ENCODE results near the gene DERL2. TPM values are rescaled to one million over a fixed set of nuclear protein-coding genes. Genes with fewer than 3 reads are reported as not detected.
A peak's percentile ranks its signal among the peaks of the same experiment; 100 is the strongest.

DERL2 gene
- total RNA-seq, 1 donor from 2014 or later = 74.6 TPM

DNA sequence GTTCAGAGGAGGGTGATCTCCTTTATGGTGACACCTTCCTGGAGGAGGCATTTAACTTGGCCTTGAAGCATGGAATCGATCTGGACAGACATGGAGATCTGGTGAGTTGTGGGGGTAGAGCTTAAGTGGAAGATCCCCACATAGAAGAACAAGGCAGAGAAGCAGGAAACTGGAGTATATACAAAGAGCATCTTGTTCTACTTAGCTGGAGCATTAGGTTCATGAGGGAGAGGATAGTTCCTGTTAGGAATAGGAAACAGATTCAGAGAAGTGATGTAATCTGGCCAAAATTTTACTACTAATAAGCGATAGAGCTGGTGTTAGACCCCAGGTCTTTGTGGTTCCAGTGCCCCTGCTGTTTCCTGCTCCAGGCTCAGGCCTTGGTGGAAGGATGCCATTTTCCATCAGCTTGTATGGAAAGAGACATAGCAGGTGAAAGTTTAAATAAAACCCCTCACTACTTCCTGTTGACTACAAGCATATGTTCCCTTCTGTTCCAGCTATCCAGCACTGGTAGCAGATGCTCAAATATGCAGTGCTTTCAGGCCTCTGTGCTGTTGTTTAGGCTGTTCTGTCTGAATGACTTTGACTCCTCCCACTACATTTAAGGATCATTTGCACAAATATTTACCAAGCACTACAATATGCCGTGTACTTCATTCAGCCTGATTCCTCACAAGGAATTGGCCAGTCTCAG, 56.6 kb downstream of the DERL2 start:
- H3K9me3 Mint-ChIP-seq = no peaks in the 10 kb centered on the region
- no peak overlapping the region for H3K27ac Mint-ChIP-seq (ENCODE audit: unreplicated experiment)
- TF ChIP-seq, protein P1, sequence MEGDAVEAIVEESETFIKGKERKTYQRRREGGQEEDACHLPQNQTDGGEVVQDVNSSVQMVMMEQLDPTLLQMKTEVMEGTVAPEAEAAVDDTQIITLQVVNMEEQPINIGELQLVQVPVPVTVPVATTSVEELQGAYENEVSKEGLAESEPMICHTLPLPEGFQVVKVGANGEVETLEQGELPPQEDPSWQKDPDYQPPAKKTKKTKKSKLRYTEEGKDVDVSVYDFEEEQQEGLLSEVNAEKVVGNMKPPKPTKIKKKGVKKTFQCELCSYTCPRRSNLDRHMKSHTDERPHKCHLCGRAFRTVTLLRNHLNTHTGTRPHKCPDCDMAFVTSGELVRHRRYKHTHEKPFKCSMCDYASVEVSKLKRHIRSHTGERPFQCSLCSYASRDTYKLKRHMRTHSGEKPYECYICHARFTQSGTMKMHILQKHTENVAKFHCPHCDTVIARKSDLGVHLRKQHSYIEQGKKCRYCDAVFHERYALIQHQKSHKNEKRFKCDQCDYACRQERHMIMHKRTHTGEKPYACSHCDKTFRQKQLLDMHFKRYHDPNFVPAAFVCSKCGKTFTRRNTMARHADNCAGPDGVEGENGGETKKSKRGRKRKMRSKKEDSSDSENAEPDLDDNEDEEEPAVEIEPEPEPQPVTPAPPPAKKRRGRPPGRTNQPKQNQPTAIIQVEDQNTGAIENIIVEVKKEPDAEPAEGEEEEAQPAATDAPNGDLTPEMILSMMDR (conservative IDR thresholded peaks at IDR 0.05) = no peak
- H3K27me3 Mint-ChIP-seq (ENCODE audit: low read depth) = no peaks in the 10 kb centered on the region
- H3K4me3 Mint-ChIP-seq = peak overlapping the region; percentile 33
- peaks cover 17% of the 10 kb centered on the region for H3K36me3 Mint-ChIP-seq (ENCODE audit: low read depth)
- DNase-seq (ENCODE audit: low read depth, low spot score) = no peak
- peaks cover 8% of the 10 kb centered on the region for H3K4me1 Mint-ChIP-seq

- no peak for DNase-seq (ENCODE audit: low read depth, low spot score)
- no peaks in the 10 kb centered on the region for H3K27me3 Mint-ChIP-seq (ENCODE audit: low read depth)
- H3K4me3 Mint-ChIP-seq = no peak overlapping the region
- peaks cover 23% of the 10 kb centered on the region for H3K4me1 Mint-ChIP-seq
- H3K27ac Mint-ChIP-seq (ENCODE audit: unreplicated experiment) = no peak overlapping the region
- peaks cover 10% of the 10 kb centered on the region for H3K36me3 Mint-ChIP-seq (ENCODE audit: low read depth)
- no peaks in the 10 kb centered on the region for H3K9me3 Mint-ChIP-seq
- TF ChIP-seq, protein P1 (conservative IDR thresholded peaks at IDR 0.05) = no peak
Observed at GRCh38 chr17:5425826-5426225, 60.2 kb downstream of the DERL2 start.

DNA sequence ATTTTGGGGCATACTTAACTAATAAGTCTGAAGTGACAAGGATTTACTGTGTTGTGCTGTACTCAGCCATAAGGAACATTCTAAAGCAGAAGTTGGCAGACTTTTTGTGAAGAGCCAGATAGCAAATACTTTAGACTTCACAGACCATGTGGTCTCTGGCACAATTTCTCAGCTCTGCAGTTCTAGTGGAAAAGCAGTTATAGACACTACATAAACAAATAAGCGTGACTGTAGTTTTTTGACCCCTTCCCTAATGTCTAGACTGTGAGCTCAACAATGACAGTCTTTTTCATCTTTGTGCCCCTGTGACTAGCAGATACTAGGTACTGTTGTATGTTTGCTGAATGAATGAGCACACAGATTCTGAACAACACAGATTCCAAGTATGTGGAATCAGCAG, 61.1 kb downstream of the DERL2 start:
- H3K4me3 Mint-ChIP-seq = peak overlapping the region; percentile 28
- peaks cover 10% of the 10 kb centered on the region for H3K36me3 Mint-ChIP-seq (ENCODE audit: low read depth)
- DNase-seq (ENCODE audit: low read depth, low spot score) = no peak
- H3K4me1 Mint-ChIP-seq = peaks cover 30% of the 10 kb centered on the region
- TF ChIP-seq, protein P1 (conservative IDR thresholded peaks at IDR 0.05) = no peak
- H3K9me3 Mint-ChIP-seq = no peaks in the 10 kb centered on the region
- no peaks in the 10 kb centered on the region for H3K27me3 Mint-ChIP-seq (ENCODE audit: low read depth)
- H3K27ac Mint-ChIP-seq (ENCODE audit: unreplicated experiment) = no peak overlapping the region

GRCh38 chr17:5422505-5422904, 63.5 kb downstream of the DERL2 start:
- no peaks in the 10 kb centered on the region for H3K9me3 Mint-ChIP-seq
- TF ChIP-seq, protein P1 (conservative IDR thresholded peaks at IDR 0.05) = no peak
- H3K4me3 Mint-ChIP-seq = peak overlapping the region; percentile 29
- DNase-seq (ENCODE audit: low read depth, low spot score) = no peak
- no peaks in the 10 kb centered on the region for H3K27me3 Mint-ChIP-seq (ENCODE audit: low read depth)
- H3K4me1 Mint-ChIP-seq = peaks cover 35% of the 10 kb centered on the region
- no peak overlapping the region for H3K27ac Mint-ChIP-seq (ENCODE audit: unreplicated experiment)
- H3K36me3 Mint-ChIP-seq (ENCODE audit: low read depth) = peaks cover 7% of the 10 kb centered on the region

Other genes starting within 250 kb of the DERL2 start
- 57.0 and 57.9 TPM in 2 replicates for gene RABEP1, start 203.9 kb downstream of the DERL2 start, total RNA-seq
- 91.2 and 102 TPM in 2 replicates for gene NUP88, start 66.5 kb downstream of the DERL2 start, total RNA-seq
- 99.8 and 103 TPM in 2 replicates for gene RPAIN, start 66.0 kb downstream of the DERL2 start, total RNA-seq
- gene C1QBP, start 47.0 kb downstream of the DERL2 start, total RNA-seq = 202 and 221 TPM in 2 replicates
- 35.3 and 37.5 TPM in 2 replicates for gene DHX33, start 17.2 kb downstream of the DERL2 start, total RNA-seq
- gene MIS12, start 388 bp upstream of the DERL2 start, total RNA-seq = 33.9 and 35.6 TPM in 2 replicates
- 49.3 and 55.4 TPM in 2 replicates for gene NLRP1, start 98.3 kb upstream of the DERL2 start, total RNA-seq

Data from neural crest cell (in vitro differentiated cells).